ENCODE measurements around the gene CT45A10.

DNA sequence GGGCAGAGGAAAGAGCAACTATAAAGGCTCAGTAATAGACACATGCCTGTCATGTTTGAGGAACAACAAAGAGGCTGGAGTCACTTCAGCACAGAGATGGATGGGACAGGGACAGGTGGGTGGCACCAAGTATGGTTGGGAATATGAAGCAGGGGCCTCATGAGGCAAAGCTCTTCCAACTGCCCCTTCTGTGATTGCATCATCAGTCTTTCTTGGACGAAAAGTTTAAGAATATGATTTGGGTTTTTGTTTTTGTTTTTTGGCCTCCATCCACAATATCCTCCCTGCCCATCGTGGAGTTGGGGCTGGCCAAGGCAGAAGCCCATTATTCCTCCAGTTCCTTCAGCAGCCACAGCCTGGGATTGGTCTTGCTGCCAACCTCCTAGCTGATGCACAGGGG lies 34.7 kb upstream of the CT45A10 start:
- no peak for TF ChIP-seq POLR2A (IDR thresholded peaks at IDR 0.05; ENCODE audit: low read depth, low read length)
- no peak for TF ChIP-seq MYC (IDR thresholded peaks at IDR 0.05; ENCODE audit: low read depth, low read length)

Data from endothelial cell of umbilical vein (primary cell).